Epithelial cell of proximal tubule (primary cell): ENCODE data around the gene ARHGEF4. TPM values are rescaled to one million over a fixed set of nuclear protein-coding genes. Genes with fewer than 3 reads are reported as not detected.
A peak's percentile ranks its signal among the peaks of the same experiment; 100 is the strongest.

ENCODE experiments used
- DNase-seq: peaks from one replicate; pipeline ENCODE4 v3.0.0-alpha.2; 2011; ENCODE audit warnings: low read depth
- H3K4me3 ChIP-seq: 2 replicates; pipeline ENCODE4 v1.5.1; 2011; ENCODE audit warnings: low read depth, mild to moderate bottlenecking, low read length
- CTCF ChIP-seq: conservative IDR thresholded peaks from 2 replicates; pipeline ENCODE4 v1.5.1; 2012; ENCODE audit warnings: low read depth, mild to moderate bottlenecking, low read length
- total RNA-seq: library from RNA; depleted of rRNA; stranded (reverse); fragments of >200 nt; gene quantifications from 2 replicates; pipeline ENCODE4 v1.2.3, GENCODE V29; 2015

Gene ARHGEF4
- total RNA-seq, 1 donor from 2014 or later, result 2.1 TPM

GRCh38 chr2:131009713-131010475, 173.2 kb downstream of the ARHGEF4 start:
- no peak for TF ChIP-seq CTCF
- DNase-seq, result no peak
- H3K4me3 ChIP-seq, result no peak overlapping the region

- no peak for TF ChIP-seq CTCF
- no peak overlapping the region for H3K4me3 ChIP-seq
- DNase-seq, result no peak
These were observed 173.9 kb downstream of the ARHGEF4 start for GRCh38 chr2:131010566-131010965.

GRCh38 chr2:131011486-131011885, 174.8 kb downstream of the ARHGEF4 start:
- no peak for TF ChIP-seq CTCF
- no peak overlapping the region for H3K4me3 ChIP-seq
- DNase-seq, result no peak

- TF ChIP-seq CTCF, result no peak
- DNase-seq, result no peak
- H3K4me3 ChIP-seq, result no peak overlapping the region
These were observed 177.4 kb downstream of the ARHGEF4 start for GRCh38 chr2:131014141-131014540.

- no peak for TF ChIP-seq CTCF
- no peak for DNase-seq
These were observed 179.1 kb downstream of the ARHGEF4 start for GRCh38 chr2:131015764-131016163.

GRCh38 chr2:131016826-131017741, 180.4 kb downstream of the ARHGEF4 start:
- DNase-seq, result peak; percentile 72
- H3K4me3 ChIP-seq, result no peak overlapping the region
- no peak for TF ChIP-seq CTCF

More at GRCh38 chr2:131015764-131016163, 179.1 kb downstream of the ARHGEF4 start:
- H3K4me3 ChIP-seq, result no peak overlapping the region
